HG03108 (cell line): ENCODE data around the gene SLC43A1.

Experiments
- ATAC-seq: cut with Tn5 transposase; IDR thresholded peaks from one replicate; pipeline ENCODE4 v1.9.1; 2021; ENCODE audit warnings: moderate library complexity; ENCODE audit not compliant: unreplicated experiment

SLC43A1 gene

DNA sequence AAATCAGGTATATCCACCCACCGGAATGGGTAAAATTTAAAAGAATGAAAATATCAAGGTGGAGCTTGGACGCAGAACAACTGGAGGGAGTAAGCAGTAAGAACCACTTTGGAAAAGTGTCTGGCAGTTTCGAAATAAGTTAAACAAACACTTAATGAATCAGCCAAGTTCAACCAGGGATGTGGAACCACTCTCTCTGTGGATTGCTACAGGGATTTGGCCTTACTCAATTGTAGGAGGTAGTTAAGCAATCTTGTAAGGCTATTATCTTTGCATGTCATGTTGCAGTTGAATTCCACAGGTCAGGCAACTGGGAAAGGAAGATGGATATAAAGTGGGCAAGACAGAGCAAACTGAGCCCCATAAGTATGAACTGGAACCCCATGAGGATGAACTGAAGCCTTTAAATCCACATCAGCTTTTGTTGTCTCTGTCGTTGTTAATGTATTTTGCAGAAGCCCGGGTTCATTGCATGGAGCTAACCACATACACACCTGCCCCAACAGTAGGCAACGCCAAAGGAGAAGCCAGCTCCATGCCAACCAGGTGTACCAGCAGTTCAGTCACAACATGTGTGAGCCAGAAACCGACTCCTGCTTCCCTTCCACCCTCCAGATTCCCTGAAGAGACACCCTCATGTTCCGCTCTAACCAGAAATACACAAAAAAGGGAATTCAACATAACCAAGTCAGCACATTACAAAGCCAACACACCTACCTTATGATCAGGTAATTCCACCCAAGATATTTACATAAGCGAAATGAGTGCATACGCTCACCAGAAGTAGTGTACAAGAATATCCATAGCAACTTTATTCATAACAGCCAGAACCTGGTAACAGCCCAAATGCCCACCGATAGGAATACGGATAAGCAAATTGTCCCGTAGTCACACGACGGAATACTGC is 80.6 kb downstream of the SLC43A1 start:
- ATAC-seq = no peak
